ENCODE results near the gene BCR. TPM values are rescaled to one million over a fixed set of nuclear protein-coding genes. Genes with fewer than 3 reads are reported as not detected.

The BCR gene
- total and polyA plus RNA-seq, 2 donors = 17.9 to 22.8 TPM

DNA sequence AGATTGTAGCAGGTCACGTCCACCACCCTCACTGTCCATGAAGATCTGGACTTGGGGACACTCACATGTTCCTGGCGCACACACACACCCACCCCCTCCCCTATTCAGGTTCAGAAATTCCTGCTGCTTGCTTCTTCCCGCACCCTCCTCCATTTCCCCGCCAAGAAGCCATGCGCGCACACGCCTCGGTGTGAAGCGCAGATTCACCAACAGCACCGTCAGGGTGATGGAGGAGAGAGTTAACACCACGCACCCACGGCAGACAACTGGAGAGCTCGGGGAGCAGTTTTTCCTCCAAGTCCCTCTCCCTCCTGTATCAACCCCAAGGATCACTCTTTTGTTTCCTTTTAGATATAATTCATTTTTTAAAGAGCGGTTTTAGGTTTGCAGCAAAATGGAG is 113.4 kb downstream of the BCR start:
- no peak overlapping the region for H3K4me3 ChIP-seq (ENCODE audit: low read length in 2 of 2)
- H3K27me3 ChIP-seq (ENCODE audit: control insufficient read depth in 2 of 2, insufficient read depth in 1 of 2, low read length in 1 of 2) = no peaks in the 10 kb centered on the region
- WGBS = 97% methylated on average over 14 of the region's 14 CpGs
- H3K4me1 ChIP-seq (ENCODE audit: control insufficient read depth in 2 of 2, insufficient read depth in 2 of 2, low read length in 2 of 2) = no peaks in the 10 kb centered on the region
- H3K27ac ChIP-seq (ENCODE audit: low read depth in 1 of 2, low read length in 1 of 2) = no peak overlapping the region
- H3K9me3 ChIP-seq (ENCODE audit: control insufficient read depth in 2 of 2, insufficient read depth in 1 of 2, low read length in 1 of 2) = no peaks in the 10 kb centered on the region
- DNase-seq (ENCODE audit: low read depth in 6 of 9, low spot score in 9 of 9) = no peak
- H3K36me3 ChIP-seq (ENCODE audit: control insufficient read depth in 2 of 2, insufficient read depth in 2 of 2, low read length in 1 of 2) = peaks cover 79 to 93% of the 10 kb centered on the region in 2 donors

DNA sequence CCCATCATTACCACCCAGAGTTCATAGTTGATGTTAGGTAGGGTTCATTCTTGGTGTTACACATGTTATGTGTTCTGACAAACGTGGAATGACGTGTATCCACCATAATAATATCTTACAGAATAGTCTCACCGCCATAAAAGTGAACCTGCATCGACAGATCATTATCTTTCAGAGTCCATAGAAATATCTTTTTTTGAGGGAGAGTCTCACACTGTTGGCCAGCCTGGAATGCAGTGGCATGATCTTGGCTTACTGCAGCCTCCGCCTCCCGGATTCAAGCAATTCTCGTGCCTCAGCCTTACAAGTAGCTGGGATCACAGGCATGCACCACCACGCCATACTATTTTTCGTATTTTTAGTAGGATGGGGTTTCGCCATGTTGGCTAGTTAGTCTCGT is 113.9 kb downstream of the BCR start:
- H3K27me3 ChIP-seq (ENCODE audit: control insufficient read depth in 2 of 2, insufficient read depth in 1 of 2, low read length in 1 of 2) = no peaks in the 10 kb centered on the region
- WGBS = over 99% methylated on average over 11 of the region's 11 CpGs
- H3K4me3 ChIP-seq (ENCODE audit: low read length in 2 of 2) = no peak overlapping the region
- H3K9me3 ChIP-seq (ENCODE audit: control insufficient read depth in 2 of 2, insufficient read depth in 1 of 2, low read length in 1 of 2) = no peaks in the 10 kb centered on the region
- H3K4me1 ChIP-seq (ENCODE audit: control insufficient read depth in 2 of 2, insufficient read depth in 2 of 2, low read length in 2 of 2) = no peaks in the 10 kb centered on the region
- H3K27ac ChIP-seq (ENCODE audit: low read depth in 1 of 2, low read length in 1 of 2) = no peak overlapping the region
- no peak for DNase-seq (ENCODE audit: low read depth in 6 of 9, low spot score in 9 of 9)
- H3K36me3 ChIP-seq (ENCODE audit: control insufficient read depth in 2 of 2, insufficient read depth in 2 of 2, low read length in 1 of 2) = peaks cover 75 to 89% of the 10 kb centered on the region in 2 donors

DNA sequence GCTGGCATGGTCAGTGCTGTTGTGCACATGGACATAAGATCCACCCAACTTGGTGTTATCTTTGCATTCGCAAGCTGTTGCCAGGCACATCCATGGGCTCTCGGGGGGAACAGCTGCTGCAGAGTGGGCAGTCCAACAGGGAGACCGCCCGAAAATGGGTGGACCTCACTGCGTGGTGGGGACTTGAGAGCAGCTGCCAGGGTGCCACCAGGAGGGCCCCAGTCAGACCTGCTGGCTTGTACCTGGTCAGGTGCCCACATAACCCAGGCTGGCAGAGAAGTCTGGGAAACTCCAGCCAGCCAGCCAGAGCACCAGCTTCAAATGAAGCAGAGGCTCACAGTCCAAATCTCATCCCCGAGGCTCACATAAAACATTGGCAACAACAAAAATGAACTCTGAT is 120.2 kb downstream of the BCR start:
- 95% methylated on average over 6 of the region's 6 CpGs for WGBS
- Histone ChIP-seq H3K27ac (ENCODE audit: low read depth in 1 of 2, low read length in 1 of 2) (no peak overlapping the region), H3K4me1 (ENCODE audit: control insufficient read depth in 2 of 2, insufficient read depth in 2 of 2, low read length in 2 of 2) (no peaks in the 10 kb centered on the region), H3K4me3 (ENCODE audit: low read length in 2 of 2) (no peak overlapping the region), H3K27me3 (ENCODE audit: control insufficient read depth in 2 of 2, insufficient read depth in 1 of 2, low read length in 1 of 2) (no peaks in the 10 kb centered on the region), H3K9me3 (ENCODE audit: control insufficient read depth in 2 of 2, insufficient read depth in 1 of 2, low read length in 1 of 2) (no peaks in the 10 kb centered on the region), H3K36me3 (ENCODE audit: control insufficient read depth in 2 of 2, insufficient read depth in 2 of 2, low read length in 1 of 2) (peaks cover 46 to 67% of the 10 kb centered on the region in 2 donors)
- DNase-seq (ENCODE audit: low read depth in 6 of 9, low spot score in 9 of 9) = no peak

DNA sequence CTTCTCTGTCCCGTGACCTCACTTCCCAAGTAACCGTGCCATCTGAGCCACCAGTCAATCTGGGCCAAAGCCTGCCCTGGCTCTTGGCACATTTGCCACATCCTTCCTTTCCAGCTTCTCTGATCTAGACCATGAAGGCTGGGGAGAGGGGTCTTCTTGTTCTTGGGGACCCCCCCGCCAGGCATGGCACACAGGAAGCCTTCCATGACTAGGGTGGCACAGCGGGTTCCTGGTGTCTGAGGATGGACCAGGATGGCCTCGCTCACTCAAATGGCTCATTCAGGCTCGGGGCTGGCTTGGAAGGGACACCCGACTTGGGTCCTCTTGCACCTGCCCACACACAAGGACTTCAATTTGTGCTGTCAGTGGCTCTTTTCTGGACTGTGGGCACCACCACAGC is 121.3 kb downstream of the BCR start:
- Histone ChIP-seq H3K4me1 (ENCODE audit: control insufficient read depth in 2 of 2, insufficient read depth in 2 of 2, low read length in 2 of 2) (no peaks in the 10 kb centered on the region), H3K27me3 (ENCODE audit: control insufficient read depth in 2 of 2, insufficient read depth in 1 of 2, low read length in 1 of 2) (no peaks in the 10 kb centered on the region), H3K36me3 (ENCODE audit: control insufficient read depth in 2 of 2, insufficient read depth in 2 of 2, low read length in 1 of 2) (peaks cover 40 to 63% of the 10 kb centered on the region in 2 donors), H3K4me3 (ENCODE audit: low read length in 2 of 2) (no peak overlapping the region), H3K27ac (ENCODE audit: low read depth in 1 of 2, low read length in 1 of 2) (no peak overlapping the region), H3K9me3 (ENCODE audit: control insufficient read depth in 2 of 2, insufficient read depth in 1 of 2, low read length in 1 of 2) (no peaks in the 10 kb centered on the region)
- 98% methylated on average over 7 of the region's 7 CpGs for WGBS
- DNase-seq (ENCODE audit: low read depth in 6 of 9, low spot score in 9 of 9) = no peak

DNA sequence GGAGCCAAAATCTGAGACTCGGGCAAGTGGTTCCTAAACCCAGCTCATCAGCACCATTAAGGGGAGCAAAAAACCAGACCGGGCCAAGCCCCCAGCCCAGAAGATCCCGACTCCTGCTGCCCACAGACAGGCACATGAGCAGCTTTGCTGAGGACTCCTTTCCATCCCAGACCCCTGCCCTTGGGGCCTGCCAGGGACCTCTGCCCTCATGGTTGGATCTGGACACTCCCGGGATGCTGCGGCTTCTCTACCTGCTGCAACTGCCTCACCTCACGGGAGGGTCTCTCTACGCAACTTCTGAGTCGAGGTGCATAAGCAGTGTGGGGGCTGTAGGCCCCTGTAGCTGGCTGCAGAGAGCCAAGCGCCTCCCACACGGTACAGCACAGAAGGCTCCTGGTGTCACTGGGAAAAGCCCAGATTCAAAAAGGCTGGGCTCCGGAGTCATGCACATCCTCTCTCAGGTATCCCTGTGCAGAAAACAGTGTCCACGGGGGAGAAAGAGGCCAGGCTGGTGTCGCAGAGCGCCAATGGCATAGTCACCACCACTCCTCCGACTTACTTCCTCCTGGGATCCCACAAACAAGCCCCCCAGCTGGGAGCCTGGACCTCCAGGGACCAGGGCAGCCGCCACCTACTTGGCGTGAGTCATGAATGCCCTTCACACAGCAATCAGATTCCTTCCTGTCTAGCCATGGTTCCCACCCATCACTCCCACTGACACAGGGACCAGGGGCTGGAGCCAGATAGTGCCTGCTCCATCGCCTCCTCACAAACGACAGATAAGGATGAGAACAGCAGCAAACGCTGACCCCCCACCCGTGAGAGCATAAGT is 122.1 kb downstream of the BCR start:
- 95% methylated on average over 21 of the region's 21 CpGs for WGBS
- H3K27ac ChIP-seq (ENCODE audit: low read depth in 1 of 2, low read length in 1 of 2) = no peak overlapping the region
- no peaks in the 10 kb centered on the region for H3K4me1 ChIP-seq (ENCODE audit: control insufficient read depth in 2 of 2, insufficient read depth in 2 of 2, low read length in 2 of 2)
- H3K9me3 ChIP-seq (ENCODE audit: control insufficient read depth in 2 of 2, insufficient read depth in 1 of 2, low read length in 1 of 2) = no peaks in the 10 kb centered on the region
- H3K36me3 ChIP-seq (ENCODE audit: control insufficient read depth in 2 of 2, insufficient read depth in 2 of 2, low read length in 1 of 2) = peaks cover 33 to 59% of the 10 kb centered on the region in 2 donors
- no peak for DNase-seq (ENCODE audit: low read depth in 6 of 9, low spot score in 9 of 9)
- no peak overlapping the region for H3K4me3 ChIP-seq (ENCODE audit: low read length in 2 of 2)
- H3K27me3 ChIP-seq (ENCODE audit: control insufficient read depth in 2 of 2, insufficient read depth in 1 of 2, low read length in 1 of 2) = no peaks in the 10 kb centered on the region

DNA sequence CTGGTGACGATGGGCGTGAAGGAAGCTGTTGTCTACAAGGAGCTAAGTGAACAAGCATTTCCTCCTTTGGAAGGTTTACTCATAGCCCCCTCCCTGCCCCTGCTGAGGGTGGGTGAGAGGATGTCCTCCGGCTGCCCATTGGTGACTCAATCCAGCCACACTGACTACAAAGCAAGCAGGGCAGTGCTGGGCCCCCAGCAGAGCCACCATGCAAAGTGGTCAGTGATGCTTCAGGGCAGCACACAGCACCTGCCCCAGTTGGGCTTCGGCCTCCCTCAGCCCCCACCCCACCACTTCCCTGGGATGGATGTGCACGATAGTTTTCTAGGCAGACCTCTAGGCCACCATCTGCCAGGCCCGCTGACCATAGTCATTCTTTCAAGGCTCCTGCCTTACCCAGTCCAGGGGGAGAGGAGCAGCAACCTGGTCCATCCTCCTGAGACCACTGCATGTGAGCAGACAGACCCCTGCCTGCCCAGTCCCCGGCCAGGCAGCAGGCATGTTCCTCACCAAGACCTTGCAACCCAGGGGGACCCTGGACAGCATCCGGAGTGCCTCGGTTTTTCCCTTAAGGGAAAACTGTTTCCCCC is 125.1 kb downstream of the BCR start:
- Histone ChIP-seq H3K27me3 (ENCODE audit: control insufficient read depth in 2 of 2, insufficient read depth in 1 of 2, low read length in 1 of 2) (no peaks in the 10 kb centered on the region), H3K27ac (ENCODE audit: low read depth in 1 of 2, low read length in 1 of 2) (no peak overlapping the region), H3K4me1 (ENCODE audit: control insufficient read depth in 2 of 2, insufficient read depth in 2 of 2, low read length in 2 of 2) (no peaks in the 10 kb centered on the region), H3K36me3 (ENCODE audit: control insufficient read depth in 2 of 2, insufficient read depth in 2 of 2, low read length in 1 of 2) (peaks cover 18 to 44% of the 10 kb centered on the region in 2 donors), H3K4me3 (ENCODE audit: low read length in 2 of 2) (no peak overlapping the region), H3K9me3 (ENCODE audit: control insufficient read depth in 2 of 2, insufficient read depth in 1 of 2, low read length in 1 of 2) (no peaks in the 10 kb centered on the region)
- WGBS = 96% methylated on average over 9 of the region's 9 CpGs
- no peak for DNase-seq (ENCODE audit: low read depth in 6 of 9, low spot score in 9 of 9)

DNA sequence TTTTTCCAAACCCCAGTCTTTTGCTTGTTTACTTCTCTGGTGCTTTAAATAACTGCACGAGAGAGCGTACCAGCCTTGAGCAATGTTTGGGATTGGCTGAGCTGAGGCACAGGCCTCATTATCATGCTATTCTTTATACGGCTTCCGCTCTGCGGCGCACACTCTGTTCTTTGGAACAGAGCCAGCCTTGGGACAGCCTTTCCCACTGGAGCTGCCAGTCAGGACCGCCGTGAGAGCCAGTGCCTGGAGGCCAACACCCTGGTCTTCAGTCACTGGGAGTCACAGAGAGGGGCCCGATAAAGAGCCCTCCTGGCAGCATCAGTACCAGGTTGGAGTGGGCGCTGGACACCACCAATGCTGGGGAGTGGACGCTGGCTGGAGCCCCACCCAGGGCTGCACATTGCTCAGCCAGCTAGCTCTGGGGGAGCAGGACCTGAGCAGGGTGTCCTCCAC is 125.6 kb downstream of the BCR start:
- Histone ChIP-seq H3K9me3 (ENCODE audit: control insufficient read depth in 2 of 2, insufficient read depth in 1 of 2, low read length in 1 of 2) (no peaks in the 10 kb centered on the region), H3K36me3 (ENCODE audit: control insufficient read depth in 2 of 2, insufficient read depth in 2 of 2, low read length in 1 of 2) (peaks cover 18 to 43% of the 10 kb centered on the region in 2 donors), H3K4me3 (ENCODE audit: low read length in 2 of 2) (no peak overlapping the region), H3K27ac (ENCODE audit: low read depth in 1 of 2, low read length in 1 of 2) (no peak overlapping the region), H3K27me3 (ENCODE audit: control insufficient read depth in 2 of 2, insufficient read depth in 1 of 2, low read length in 1 of 2) (no peaks in the 10 kb centered on the region), H3K4me1 (ENCODE audit: control insufficient read depth in 2 of 2, insufficient read depth in 2 of 2, low read length in 2 of 2) (no peaks in the 10 kb centered on the region)
- WGBS = 98% methylated on average over 11 of the region's 11 CpGs
- DNase-seq (ENCODE audit: low read depth in 6 of 9, low spot score in 9 of 9) = no peak

DNA sequence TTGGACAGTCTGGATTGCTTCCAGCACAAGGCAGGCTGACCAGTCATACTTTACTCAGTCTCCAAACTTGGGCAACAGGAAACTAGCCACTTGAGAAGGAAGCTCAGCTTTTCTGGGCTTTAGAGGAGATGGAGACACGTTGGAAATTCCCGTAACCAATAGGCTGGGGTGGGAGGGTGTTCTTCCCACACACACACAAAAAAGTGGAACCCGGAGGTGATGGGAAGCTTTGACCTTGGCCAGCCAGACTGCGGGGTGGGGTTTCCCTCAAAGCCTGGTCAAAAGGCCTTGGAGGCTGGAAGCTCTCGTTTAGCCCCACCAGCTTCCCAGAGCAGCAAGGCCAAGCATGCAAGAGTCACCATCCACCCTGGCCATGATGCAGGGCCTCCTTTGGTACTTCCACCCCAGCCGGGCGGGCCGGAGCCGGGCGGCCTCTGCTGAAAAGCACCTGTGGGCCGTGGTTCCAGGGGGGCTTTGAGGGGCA is 126.2 kb downstream of the BCR start:
- Histone ChIP-seq H3K9me3 (ENCODE audit: control insufficient read depth in 2 of 2, insufficient read depth in 1 of 2, low read length in 1 of 2) (no peaks in the 10 kb centered on the region), H3K4me1 (ENCODE audit: control insufficient read depth in 2 of 2, insufficient read depth in 2 of 2, low read length in 2 of 2) (no peaks in the 10 kb centered on the region), H3K36me3 (ENCODE audit: control insufficient read depth in 2 of 2, insufficient read depth in 2 of 2, low read length in 1 of 2) (peaks cover 15 to 38% of the 10 kb centered on the region in 2 donors), H3K4me3 (ENCODE audit: low read length in 2 of 2) (no peak overlapping the region), H3K27ac (ENCODE audit: low read depth in 1 of 2, low read length in 1 of 2) (no peak overlapping the region), H3K27me3 (ENCODE audit: control insufficient read depth in 2 of 2, insufficient read depth in 1 of 2, low read length in 1 of 2) (no peaks in the 10 kb centered on the region)
- no peak for DNase-seq (ENCODE audit: low read depth in 6 of 9, low spot score in 9 of 9)
- WGBS = 95% methylated on average over 11 of the region's 11 CpGs

DNA sequence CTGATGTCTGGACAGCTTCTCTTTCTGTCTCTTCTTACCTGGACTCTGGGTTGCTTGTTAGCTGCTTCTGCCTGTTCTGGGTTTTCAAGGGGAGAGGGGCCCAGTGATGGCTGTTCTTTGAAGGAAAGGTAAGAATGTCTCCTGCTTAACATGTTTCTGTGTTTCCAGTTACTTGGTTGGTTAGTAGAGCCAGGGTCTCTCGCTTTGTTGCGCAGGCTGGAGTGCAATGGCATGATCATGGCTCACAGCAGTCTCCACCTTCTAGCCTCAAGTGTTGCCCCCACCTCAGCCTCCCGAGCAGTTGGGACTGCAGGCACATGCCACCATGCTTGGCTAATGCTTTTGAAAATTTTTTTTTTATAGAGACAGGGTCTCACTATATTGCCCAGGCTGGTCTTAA is 126.6 kb downstream of the BCR start:
- H3K4me1 ChIP-seq (ENCODE audit: control insufficient read depth in 2 of 2, insufficient read depth in 2 of 2, low read length in 2 of 2) = no peaks in the 10 kb centered on the region
- H3K9me3 ChIP-seq (ENCODE audit: control insufficient read depth in 2 of 2, insufficient read depth in 1 of 2, low read length in 1 of 2) = no peaks in the 10 kb centered on the region
- WGBS = 99% methylated on average over 3 of the region's 3 CpGs
- no peak overlapping the region for H3K27ac ChIP-seq (ENCODE audit: low read depth in 1 of 2, low read length in 1 of 2)
- no peak for DNase-seq (ENCODE audit: low read depth in 6 of 9, low spot score in 9 of 9)
- no peaks in the 10 kb centered on the region for H3K27me3 ChIP-seq (ENCODE audit: control insufficient read depth in 2 of 2, insufficient read depth in 1 of 2, low read length in 1 of 2)
- no peak overlapping the region for H3K4me3 ChIP-seq (ENCODE audit: low read length in 2 of 2)
- H3K36me3 ChIP-seq (ENCODE audit: control insufficient read depth in 2 of 2, insufficient read depth in 2 of 2, low read length in 1 of 2) = peaks cover 10 to 35% of the 10 kb centered on the region in 2 donors
